Left forelimb (tissue), 1 donor: ENCODE data around the gene YAE1.

Experiments
- DNase-seq: peaks from one replicate; pipeline ENCODE4 v3.0.0-alpha.2; 2018; ENCODE audit warnings: low spot score

Gene YAE1

GRCh38 chr7:39607865-39608264, 41.7 kb downstream of the YAE1 start:
- no peak for DNase-seq

- no peak for DNase-seq
Observed at GRCh38 chr7:39608278-39608677, 42.1 kb downstream of the YAE1 start.

GRCh38 chr7:39609113-39609934, 43.1 kb downstream of the YAE1 start:
- no peak for DNase-seq

- DNase-seq = no peak
Observed at GRCh38 chr7:39609935-39610263, 43.7 kb downstream of the YAE1 start.

- no peak for DNase-seq
Observed at GRCh38 chr7:39613577-39613976, 47.4 kb downstream of the YAE1 start.

- no peak for DNase-seq
Observed at GRCh38 chr7:39614299-39614698, 48.1 kb downstream of the YAE1 start.

GRCh38 chr7:39615350-39615975, 49.3 kb downstream of the YAE1 start:
- no peak for DNase-seq

- DNase-seq = no peak
Observed at GRCh38 chr7:39616138-39616537, 49.9 kb downstream of the YAE1 start.

- no peak for DNase-seq
Observed at GRCh38 chr7:39617005-39617404, 50.8 kb downstream of the YAE1 start.

- no peak for DNase-seq
Observed at GRCh38 chr7:39618868-39619267, 52.7 kb downstream of the YAE1 start.

- DNase-seq = no peak
Observed at GRCh38 chr7:39620486-39620885, 54.3 kb downstream of the YAE1 start.

GRCh38 chr7:39621261-39621660, 55.1 kb downstream of the YAE1 start:
- DNase-seq = no peak

- no peak for DNase-seq
Observed at GRCh38 chr7:39621784-39622411, 55.7 kb downstream of the YAE1 start.
